ENCODE data around the gene MRFAP1L1.

Gene MRFAP1L1

DNA sequence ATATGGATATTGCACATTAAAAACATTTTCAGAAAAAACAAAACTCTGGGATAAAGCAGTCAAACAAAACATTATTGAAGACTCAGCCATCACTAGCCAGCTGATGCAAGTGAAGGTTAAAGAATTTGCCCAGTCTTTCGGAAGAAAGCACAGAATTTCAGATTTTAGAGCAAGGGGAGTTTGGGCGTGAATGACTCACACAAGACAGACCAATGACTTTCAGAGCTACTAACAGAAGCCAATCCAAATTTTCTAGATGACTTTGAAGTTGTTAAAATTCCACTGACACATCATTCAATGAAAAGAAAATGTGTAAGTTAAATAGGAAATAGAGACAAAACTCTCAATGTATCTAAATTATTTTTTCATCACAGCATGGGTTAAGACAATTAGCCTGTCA lies 4.0 kb downstream of the MRFAP1L1 start:
- TF ChIP-seq, protein P1, sequence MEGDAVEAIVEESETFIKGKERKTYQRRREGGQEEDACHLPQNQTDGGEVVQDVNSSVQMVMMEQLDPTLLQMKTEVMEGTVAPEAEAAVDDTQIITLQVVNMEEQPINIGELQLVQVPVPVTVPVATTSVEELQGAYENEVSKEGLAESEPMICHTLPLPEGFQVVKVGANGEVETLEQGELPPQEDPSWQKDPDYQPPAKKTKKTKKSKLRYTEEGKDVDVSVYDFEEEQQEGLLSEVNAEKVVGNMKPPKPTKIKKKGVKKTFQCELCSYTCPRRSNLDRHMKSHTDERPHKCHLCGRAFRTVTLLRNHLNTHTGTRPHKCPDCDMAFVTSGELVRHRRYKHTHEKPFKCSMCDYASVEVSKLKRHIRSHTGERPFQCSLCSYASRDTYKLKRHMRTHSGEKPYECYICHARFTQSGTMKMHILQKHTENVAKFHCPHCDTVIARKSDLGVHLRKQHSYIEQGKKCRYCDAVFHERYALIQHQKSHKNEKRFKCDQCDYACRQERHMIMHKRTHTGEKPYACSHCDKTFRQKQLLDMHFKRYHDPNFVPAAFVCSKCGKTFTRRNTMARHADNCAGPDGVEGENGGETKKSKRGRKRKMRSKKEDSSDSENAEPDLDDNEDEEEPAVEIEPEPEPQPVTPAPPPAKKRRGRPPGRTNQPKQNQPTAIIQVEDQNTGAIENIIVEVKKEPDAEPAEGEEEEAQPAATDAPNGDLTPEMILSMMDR (IDR thresholded peaks at IDR 0.05; ENCODE audit: extremely low read depth, insufficient read depth, missing control alignments) = no peak
- in situ Hi-C loops (cut with MboI; ENCODE audit: low pct_unique_long_range_greater_than_20kb, low sequenced_read_pairs, unreplicated experiment) = no loop called here
- DNase-seq (ENCODE audit: low spot score) = no peak

DNA sequence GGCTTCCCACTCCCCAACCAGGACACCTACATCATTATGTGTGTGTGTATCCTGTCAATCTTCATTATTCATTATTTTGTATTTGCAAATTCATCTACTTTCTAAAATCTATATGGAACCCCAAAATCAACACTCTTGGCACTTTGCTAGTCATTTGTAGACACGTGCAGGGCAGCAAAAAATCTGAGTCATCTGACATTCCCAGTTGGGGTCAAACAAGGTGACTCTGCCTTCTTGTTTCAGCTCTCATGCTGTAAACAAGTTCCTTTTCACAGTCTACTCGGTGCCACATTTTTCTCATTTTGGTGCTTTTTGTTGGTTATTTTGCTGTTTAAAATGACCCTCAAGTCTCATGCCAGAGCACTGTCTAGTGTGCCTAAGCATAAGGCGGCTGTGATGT lies 5.9 kb downstream of the MRFAP1L1 start:
- no peak for DNase-seq (ENCODE audit: low spot score)
- in situ Hi-C loops (cut with MboI; ENCODE audit: low pct_unique_long_range_greater_than_20kb, low sequenced_read_pairs, unreplicated experiment) = no loop called here
- TF ChIP-seq, protein P1 (IDR thresholded peaks at IDR 0.05; ENCODE audit: extremely low read depth, insufficient read depth, missing control alignments) = no peak

DNA sequence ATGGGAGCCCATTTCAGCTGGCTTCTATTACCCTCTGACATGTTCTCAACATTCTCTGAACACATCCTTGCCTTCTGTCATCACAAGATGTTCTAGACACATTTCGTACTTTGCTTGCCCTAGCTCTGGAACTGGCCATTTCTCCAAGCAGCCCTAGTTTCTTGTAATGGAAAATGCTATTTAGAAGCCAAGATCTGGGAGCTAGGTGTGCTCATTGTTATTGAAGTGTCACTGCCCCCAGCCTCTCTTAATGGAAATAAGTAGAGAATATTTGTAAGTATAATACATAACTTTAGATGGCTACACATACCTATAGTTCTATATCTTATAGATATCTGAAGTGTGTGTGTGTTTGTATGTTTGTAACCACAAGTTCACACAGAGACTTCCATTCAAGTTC lies 6.9 kb downstream of the MRFAP1L1 start:
- TF ChIP-seq, protein P1 (IDR thresholded peaks at IDR 0.05; ENCODE audit: extremely low read depth, insufficient read depth, missing control alignments) = no peak
- no peak for DNase-seq (ENCODE audit: low spot score)
- in situ Hi-C loops (cut with MboI; ENCODE audit: low pct_unique_long_range_greater_than_20kb, low sequenced_read_pairs, unreplicated experiment) = no loop called here

DNA sequence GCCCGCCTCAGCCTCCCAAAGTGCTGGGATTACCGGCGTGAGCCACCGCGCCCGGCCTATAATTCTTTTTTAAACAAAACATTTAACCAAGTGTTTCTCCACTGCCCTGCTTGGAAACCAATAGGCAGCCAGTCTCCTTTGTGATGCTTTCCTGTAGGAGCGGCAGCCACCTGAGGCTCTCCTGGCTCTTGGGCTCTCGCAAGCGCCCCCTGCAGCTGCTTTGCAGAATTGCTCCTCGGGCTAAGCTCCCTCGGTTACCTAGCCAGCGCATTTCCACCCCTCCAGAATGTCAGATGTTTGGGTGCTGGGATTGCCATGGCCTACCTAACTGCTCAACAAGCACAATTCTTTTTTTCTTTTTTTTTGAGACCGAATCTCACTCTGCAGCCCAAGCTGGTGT lies 8.3 kb downstream of the MRFAP1L1 start:
- TF ChIP-seq, protein P1 (IDR thresholded peaks at IDR 0.05; ENCODE audit: extremely low read depth, insufficient read depth, missing control alignments) = peak; percentile 49
- in situ Hi-C loops (cut with MboI; ENCODE audit: low pct_unique_long_range_greater_than_20kb, low sequenced_read_pairs, unreplicated experiment) = no loop called here
- no peak for DNase-seq (ENCODE audit: low spot score)

DNA sequence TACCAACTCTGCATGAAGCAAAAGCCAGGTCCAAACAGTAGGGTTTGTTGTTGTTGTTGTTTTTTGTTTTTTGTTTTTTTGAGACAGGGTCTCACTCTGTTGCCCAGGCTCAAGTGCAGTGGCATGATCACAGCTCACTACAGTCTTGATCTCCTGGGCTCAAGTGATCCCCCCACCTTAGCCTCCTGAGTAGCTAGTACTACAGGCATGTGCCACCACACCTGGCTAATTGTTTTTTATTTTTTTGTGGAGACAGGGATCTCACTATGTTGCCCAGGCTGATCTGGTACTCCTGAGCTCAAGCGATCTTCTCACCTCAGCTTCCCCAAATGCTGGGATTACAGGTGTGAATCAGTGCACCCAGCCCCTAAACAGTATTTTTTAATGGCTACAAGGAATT lies 9.8 kb downstream of the MRFAP1L1 start:
- in situ Hi-C loops (cut with MboI; ENCODE audit: low pct_unique_long_range_greater_than_20kb, low sequenced_read_pairs, unreplicated experiment) = no loop called here
- no peak for DNase-seq (ENCODE audit: low spot score)
- TF ChIP-seq, protein P1 (IDR thresholded peaks at IDR 0.05; ENCODE audit: extremely low read depth, insufficient read depth, missing control alignments) = no peak

DNA sequence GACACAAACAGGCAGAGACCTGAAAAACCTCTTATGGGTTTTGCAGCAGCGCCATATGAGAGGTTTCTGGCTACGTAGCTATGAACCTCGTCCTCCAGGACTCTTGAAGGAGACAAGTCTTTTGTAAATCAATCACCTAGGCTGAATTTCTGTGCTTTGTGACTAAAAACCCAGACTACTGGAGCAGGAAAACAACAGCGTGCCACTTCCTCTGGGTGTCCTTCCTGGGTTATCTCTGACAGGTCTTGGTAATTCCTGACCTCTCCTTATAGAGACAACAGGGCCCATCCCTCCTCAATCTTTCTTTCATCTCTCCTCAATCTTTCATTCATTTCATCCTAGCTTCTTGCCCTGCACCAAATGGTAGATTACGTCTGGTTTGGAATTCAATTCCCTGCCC lies 10.3 kb downstream of the MRFAP1L1 start:
- TF ChIP-seq, protein P1 (IDR thresholded peaks at IDR 0.05; ENCODE audit: extremely low read depth, insufficient read depth, missing control alignments) = no peak
- DNase-seq (ENCODE audit: low spot score) = no peak
- in situ Hi-C loops (cut with MboI; ENCODE audit: low pct_unique_long_range_greater_than_20kb, low sequenced_read_pairs, unreplicated experiment) = no loop called here

DNA sequence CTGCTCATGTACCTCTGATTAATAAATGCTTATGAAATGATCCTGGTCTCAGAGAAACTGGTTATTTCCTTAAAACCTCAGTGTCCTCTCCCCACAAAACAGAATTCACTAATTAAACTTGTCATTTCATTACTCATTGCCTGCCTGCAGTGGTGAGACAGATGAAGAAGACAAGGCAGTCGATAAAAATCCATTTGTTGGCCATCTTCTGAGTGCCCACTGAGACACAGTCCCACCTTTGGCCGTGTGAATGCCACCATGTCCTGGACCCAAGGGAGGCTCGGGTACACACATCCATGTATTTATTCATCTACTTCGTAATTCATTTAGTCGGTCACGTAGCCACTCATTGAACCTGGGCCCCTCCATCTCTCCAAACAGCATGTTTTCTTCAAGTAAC lies 12.5 kb downstream of the MRFAP1L1 start:
- no peak for DNase-seq (ENCODE audit: low spot score)
- in situ Hi-C loops (cut with MboI; ENCODE audit: low pct_unique_long_range_greater_than_20kb, low sequenced_read_pairs, unreplicated experiment) = no loop called here
- TF ChIP-seq, protein P1 (IDR thresholded peaks at IDR 0.05; ENCODE audit: extremely low read depth, insufficient read depth, missing control alignments) = no peak
